AG04450 (cell line): ENCODE data around the gene FAM187B. TPM values are rescaled to one million over a fixed set of nuclear protein-coding genes. Genes with fewer than 3 reads are reported as not detected.
"Not testable (repeated sequence)": the region's sequence is repeated elsewhere in the genome, so short reads cannot be mapped to it uniquely, and the experiment has no call there.

ENCODE experiments used
- CTCF ChIA-PET: fragments of 300-600, 350-600 bp; formaldehyde crosslinking; extraction: SDS; loops from one replicate; lab custom pipeline; 2022; ENCODE audit warnings: antibody characterized with exemption, inconsistent platforms; lab: Charles Lee
- POLR2A ChIA-PET: fragments of 350-600 bp; formaldehyde crosslinking; extraction: SDS; loops from one replicate; lab custom pipeline; 2021; ENCODE audit warnings: antibody characterized with exemption, inconsistent platforms; lab: Yijun Ruan, JAX
- DNase-seq: peaks from one replicate; pipeline ENCODE4 v3.0.0-alpha.2; 2011; ENCODE audit warnings: low read depth, low spot score
- H3K27ac ChIP-seq: one replicate; pipeline ENCODE4 v1.5.1; 2012; ENCODE audit warnings: low read depth, low read length, control low read depth
- H3K27me3 ChIP-seq: one replicate; pipeline ENCODE4 v1.6.0; 2012; ENCODE audit warnings: low read length; ENCODE audit not compliant: control insufficient read depth, insufficient read depth
- H3K4me3 ChIP-seq: 2 replicates; pipeline ENCODE4 v1.5.1; 2011; ENCODE audit warnings: mild to moderate bottlenecking, low read depth, low read length, control low read depth
- H3K9me3 ChIP-seq: 2 replicates; pipeline ENCODE4 v1.5.1; 2012; ENCODE audit warnings: low read length; ENCODE audit not compliant: control insufficient read depth, insufficient read depth
- polyA plus RNA-seq: library from polyadenylated mRNA; depleted of rRNA; stranded (reverse); fragments of >200 nt; gene quantifications from 2 replicates; pipeline ENCODE4 v1.2.3, GENCODE V29; 2011
- TF ChIP-seq, protein P1 (sequence below): IDR thresholded peaks from 2 replicates; pipeline ENCODE4 v1.5.1; 2011; ENCODE audit warnings: low read depth, low read length, control low read depth, inconsistent platforms

Gene FAM187B
- polyA plus RNA-seq, 1 experiment, result not detected

DNA sequence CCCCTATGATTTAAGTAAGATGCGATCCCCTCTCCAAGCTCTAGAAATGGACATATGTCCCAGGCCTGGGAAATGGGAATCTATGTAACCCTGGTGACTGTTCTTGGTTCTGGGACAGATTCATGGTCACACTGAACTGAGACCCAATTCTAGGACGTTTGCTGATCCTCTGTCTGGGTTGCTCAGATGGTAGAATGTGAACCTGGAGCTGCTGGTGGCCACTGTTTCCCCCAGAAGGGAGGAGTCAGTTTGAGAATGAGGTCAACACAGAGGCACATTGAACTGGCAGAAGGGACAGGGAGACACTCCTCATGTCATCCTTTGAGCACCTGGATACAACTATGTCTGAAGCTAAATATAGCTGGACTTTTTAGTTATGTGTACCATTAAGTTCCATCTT is 29.1 kb downstream of the FAM187B start:
- CTCF ChIA-PET, result no interaction called here
- Histone ChIP-seq H3K9me3 (no peaks in the 10 kb centered on the region), H3K4me3 (no peak overlapping the region), H3K27ac (no peak overlapping the region), H3K27me3 (peaks cover 6% of the 10 kb centered on the region)
- TF ChIP-seq, protein P1, sequence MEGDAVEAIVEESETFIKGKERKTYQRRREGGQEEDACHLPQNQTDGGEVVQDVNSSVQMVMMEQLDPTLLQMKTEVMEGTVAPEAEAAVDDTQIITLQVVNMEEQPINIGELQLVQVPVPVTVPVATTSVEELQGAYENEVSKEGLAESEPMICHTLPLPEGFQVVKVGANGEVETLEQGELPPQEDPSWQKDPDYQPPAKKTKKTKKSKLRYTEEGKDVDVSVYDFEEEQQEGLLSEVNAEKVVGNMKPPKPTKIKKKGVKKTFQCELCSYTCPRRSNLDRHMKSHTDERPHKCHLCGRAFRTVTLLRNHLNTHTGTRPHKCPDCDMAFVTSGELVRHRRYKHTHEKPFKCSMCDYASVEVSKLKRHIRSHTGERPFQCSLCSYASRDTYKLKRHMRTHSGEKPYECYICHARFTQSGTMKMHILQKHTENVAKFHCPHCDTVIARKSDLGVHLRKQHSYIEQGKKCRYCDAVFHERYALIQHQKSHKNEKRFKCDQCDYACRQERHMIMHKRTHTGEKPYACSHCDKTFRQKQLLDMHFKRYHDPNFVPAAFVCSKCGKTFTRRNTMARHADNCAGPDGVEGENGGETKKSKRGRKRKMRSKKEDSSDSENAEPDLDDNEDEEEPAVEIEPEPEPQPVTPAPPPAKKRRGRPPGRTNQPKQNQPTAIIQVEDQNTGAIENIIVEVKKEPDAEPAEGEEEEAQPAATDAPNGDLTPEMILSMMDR, result no peak
- DNase-seq, result no peak
- POLR2A ChIA-PET, result no interaction called here

DNA sequence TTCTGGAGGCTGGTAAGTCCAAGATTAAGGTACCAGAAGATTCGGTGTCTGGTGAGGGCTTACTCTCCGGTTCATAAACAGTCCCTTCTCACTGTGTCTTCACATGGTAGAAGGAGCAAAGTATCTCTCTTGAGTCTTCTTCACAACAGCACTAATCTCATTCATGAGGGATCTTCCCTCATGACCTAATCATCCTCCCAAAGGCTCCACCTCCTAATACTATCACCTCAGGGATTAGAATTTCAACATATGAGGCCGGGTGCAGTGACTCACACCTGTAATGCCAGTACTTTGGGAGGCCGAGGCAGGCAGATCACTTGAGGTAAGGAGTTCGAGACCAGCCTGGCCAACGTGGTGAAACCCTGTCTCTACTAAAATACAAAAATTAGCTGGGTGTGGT is 31.7 kb downstream of the FAM187B start:
- H3K27ac ChIP-seq, CTCF ChIA-PET, POLR2A ChIA-PET, H3K27me3 ChIP-seq, H3K4me3 ChIP-seq, H3K9me3 ChIP-seq, DNase-seq: not testable (repeated sequence)

- TF ChIP-seq, protein P1, result no peak
- Histone ChIP-seq H3K9me3 (no peaks in the 10 kb centered on the region), H3K4me3 (no peak overlapping the region), H3K27ac (no peak overlapping the region), H3K27me3 (peaks cover 6% of the 10 kb centered on the region)
- ChIA-PET POLR2A (no interaction called here), CTCF (no interaction called here)
- no peak for DNase-seq
Observed at GRCh38 chr19:35195830-35196229, 32.7 kb downstream of the FAM187B start.

DNA sequence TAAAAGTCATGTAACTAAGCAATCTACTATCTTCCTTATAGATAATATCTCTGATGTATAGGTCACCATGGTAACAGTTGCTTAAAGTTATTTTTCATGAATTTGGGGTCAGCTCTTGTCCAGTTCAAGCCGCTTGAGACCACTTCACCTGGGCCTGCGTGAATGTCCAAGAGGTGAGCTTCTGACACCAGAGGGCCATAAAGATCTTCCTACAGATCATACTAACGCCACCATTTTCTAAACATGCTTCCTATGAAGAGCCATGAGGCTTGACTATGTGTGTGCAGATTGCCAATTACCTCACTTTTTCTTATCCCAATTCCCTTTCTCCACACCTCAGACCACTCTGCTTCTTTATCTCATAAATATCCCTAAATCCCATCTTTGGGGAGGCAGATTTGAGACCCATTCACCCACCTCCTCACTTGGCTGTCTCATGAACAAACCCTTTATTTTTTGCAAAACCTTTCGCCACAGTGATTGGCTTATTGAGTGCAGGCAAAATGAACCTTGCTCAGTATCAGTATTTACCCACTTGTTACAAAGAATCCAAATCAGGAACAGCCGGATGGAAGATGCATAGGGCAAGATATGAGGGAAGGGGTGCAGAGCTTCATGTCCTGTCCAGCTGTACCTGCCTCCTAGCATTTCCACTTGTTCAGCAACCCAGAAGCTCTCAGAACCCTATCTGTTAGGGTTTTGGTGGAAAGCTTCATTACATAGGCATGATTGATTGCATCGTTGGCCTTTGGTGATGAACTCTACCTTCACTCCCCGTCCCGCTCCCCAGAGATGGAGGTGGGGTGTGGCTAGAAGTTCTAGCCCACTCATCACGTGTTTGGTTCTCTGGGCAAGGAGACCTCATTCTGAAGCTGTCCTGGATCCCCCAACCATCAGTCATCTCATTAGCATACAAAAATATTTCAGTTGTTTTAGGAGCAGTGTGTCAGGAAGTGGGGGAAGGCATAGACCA is 34.2 kb downstream of the FAM187B start:
- Histone ChIP-seq H3K27ac (no peak overlapping the region), H3K9me3 (no peaks in the 10 kb centered on the region), H3K4me3 (no peak overlapping the region), H3K27me3 (peaks cover 6% of the 10 kb centered on the region)
- ChIA-PET POLR2A (no interaction called here), CTCF (no interaction called here)
- no peak for DNase-seq
- TF ChIP-seq, protein P1, result no peak

GRCh38 chr19:35184884-35185283 is 43.7 kb downstream of the FAM187B start:
- no peaks in the 10 kb centered on the region for H3K9me3 ChIP-seq
- ChIA-PET CTCF (no interaction called here), POLR2A (no interaction called here)
- no peak for DNase-seq
- no peak overlapping the region for H3K27ac ChIP-seq
- TF ChIP-seq, protein P1, result no peak
- H3K4me3 ChIP-seq, result no peak overlapping the region
- H3K27me3 ChIP-seq, result peaks cover 1% of the 10 kb centered on the region
